Ramos (cell line): ENCODE results near the gene TCAIM.
"Not testable (repeated sequence)": the region's sequence is repeated elsewhere in the genome, so short reads cannot be mapped to it uniquely, and the experiment has no call there.

Experiments
- in situ Hi-C: fragments of 300-500 bp; cut with MboI; formaldehyde crosslinking; loops from one replicate; pipeline ENCODE4 v1.14.3; 2022; ENCODE audit warnings: low sequenced_read_pairs; ENCODE audit not compliant: unreplicated experiment

Gene TCAIM

DNA sequence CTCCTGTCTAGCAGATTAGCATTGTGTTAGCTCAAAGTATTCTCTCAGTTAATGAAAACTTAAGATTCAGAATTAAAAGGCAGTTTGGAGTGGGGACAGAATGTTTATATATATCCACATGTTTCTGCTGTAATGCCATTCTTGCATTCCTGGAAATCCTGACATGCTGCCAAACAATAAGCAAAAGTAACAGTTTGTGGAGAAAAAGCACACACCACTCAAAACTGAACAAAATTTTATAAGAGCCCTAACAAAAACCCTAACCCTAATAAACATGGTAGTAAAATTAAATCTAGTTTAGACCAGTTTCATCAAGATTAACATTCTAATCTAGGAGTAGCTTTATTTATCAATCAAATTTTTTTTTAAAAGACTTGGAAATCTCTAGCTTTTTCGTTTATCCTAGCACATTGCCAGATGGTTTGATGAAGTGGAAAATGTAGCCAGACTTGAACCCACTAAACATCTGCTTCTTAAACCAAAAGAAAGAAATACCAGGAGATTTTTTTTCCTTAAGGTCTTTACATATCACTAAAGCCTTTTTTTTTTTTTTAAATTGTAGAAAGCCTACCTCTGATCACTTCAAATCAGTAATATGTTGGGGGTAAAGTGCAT is 3.7 kb downstream of the TCAIM start:
- in situ Hi-C loops, result no loop called here

DNA sequence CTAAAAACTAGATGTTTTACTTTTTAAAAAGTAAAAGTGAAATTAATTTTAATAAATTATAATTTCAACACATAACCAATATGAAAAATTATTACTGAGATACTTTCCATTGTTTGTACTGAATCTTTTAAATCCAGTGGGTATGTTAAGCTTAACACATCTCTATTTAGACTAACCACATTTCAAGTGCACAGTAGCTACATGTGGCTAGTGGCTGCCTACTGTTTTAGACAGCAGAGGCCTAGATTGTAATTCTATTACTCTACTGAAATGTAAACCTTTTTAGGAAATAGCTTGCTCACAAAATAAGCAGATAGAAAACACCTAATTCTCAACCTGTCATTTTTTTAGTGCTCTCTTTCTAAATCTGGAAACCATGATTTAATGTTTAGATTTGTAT is 4.9 kb downstream of the TCAIM start:
- in situ Hi-C loops, result no loop called here

DNA sequence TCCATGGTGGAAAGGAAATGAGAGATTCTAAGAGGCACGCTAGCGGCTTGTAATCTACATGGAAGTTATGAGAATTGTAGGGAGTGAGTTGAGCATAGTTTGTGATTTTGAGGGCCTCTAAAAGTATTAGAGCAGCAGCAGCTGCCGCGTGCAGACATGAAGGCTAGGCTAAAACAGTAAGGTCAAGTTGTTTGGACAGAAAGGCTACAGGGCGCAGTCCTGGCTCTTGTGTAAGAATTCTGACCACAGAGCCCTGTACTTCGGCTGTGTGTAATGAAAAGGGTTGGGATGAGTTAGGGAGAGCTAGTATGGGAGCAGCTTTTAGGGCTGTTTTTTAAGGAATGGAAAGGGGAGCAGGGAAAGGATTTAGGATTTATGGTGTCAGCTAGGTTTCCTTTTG is 8.0 kb downstream of the TCAIM start:
- in situ Hi-C loops, result not testable (repeated sequence)

DNA sequence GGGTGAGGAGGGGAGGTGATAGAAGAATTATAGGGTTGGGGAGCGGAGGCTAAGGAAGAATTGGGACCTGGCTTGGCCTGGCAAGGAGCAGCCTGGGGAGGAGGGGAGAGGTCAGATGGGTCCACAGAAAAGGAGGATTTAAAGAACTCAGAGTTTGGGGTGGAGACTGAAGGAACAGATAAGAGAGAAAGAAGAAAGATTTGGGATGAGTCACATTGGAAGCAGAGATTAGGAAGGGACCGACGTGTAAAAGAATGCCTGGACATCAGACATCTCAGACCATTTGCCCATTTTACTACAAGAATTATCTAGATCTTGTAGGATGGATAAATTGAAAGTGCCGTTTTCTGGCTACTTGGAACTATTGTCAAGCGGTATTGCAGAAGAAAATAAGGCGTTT is 10.4 kb downstream of the TCAIM start:
- in situ Hi-C loops, result no loop called here

DNA sequence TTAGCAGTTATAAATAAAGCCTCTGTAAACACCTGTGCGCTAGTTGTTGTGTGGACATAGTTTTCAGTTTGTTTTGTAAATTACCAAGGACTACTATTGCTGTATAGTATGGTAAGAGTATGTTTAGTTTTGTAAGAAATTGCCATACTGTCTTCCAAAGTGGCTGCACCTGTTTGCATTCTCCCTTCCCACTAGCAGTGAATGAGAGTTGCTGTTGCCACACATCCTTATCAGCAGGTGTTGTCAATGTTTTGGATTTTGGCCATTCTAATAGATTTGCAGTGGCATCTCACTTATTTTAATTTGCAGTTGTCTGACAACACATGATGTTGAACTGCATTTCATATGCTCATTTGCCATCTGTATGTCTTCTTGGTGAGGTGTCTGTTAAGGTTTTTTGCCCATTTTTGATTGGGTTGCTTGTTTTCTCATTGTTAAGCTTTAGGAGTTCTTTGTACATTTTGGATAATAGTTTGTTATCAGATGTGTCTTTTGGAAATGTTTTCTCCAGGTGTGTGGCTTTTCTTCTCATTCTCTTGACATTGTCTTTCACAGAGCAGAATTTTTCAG is 14.9 kb downstream of the TCAIM start:
- in situ Hi-C loops, result no loop called here

DNA sequence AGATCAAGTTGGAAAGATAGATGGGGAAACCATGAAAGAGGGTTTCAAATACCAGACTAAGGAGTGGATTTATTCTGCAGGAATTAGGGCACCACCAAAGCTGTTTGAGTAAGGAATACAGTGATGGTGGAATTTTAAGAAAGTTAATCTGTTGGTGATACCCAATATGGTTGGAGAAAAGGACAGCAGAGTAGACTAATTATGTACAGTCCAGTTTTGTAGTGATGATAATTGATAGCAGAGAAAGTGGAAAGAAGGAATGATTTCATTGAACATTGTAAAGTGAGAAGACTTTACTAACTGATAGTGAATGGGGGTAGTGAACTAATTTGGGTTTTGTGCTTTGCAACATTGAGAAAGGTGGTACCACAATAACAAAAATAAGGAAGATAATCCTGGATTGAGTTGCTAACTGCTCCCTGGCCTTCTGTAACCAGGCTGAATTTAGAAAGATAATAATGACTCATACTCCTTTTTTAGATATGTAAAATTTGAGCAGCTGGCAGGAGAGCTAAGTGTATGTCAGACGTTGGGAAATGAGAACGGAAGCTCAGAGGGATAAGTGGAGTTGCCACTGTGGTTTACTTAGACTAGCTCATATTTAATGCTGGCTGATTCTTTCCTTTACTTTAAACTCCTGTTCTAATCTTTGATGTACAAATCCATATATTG is 16.9 kb downstream of the TCAIM start:
- in situ Hi-C loops, result no loop called here

DNA sequence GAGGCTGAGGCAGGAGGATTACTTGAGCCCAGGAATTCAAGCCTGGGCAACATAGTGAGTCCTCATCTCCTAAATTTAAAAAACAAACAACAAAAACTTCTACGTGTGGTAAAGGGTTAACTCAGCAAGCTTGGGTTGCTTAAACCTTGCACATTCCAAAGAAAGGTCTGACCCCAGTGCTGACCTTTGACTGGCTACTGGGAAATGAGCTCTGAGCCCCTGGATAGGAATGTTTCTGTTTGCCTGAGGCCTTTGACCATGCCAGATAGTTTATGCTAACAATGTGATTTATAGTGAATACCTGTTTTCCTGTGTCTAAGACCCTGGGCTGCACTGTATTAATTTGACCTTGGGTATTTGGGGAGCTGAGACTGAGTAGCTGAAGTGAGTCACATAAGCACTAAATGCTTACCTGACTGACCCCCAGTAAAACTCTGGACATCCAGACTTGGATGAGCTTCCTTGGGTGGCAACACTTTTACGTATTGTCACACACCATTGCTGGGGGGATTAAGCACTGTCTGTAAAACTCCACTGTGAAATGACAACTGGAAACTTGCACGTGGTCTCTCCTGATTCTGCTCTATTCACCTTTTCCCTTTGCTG is 20.7 kb downstream of the TCAIM start:
- in situ Hi-C loops, result no loop called here

DNA sequence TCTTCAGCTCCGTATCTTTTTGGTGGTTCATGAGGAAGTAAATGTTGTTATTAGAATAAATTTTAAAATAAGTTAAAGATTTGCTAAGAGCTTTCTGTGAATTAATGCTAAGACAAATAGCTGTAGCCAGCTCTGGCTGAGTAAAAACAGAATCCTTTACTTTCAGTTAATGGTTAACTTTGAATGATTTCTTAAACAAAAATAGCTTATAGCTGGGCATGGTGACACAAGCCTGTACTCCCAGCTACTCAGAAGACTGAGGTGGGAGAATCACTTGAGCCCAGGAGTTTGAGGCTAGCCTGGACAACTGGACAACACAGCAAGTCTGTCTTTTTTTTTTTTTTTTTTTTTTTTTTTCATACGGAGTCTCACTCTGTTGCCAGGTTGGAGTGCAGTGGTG is 25.0 kb downstream of the TCAIM start:
- in situ Hi-C loops, result no loop called here

DNA sequence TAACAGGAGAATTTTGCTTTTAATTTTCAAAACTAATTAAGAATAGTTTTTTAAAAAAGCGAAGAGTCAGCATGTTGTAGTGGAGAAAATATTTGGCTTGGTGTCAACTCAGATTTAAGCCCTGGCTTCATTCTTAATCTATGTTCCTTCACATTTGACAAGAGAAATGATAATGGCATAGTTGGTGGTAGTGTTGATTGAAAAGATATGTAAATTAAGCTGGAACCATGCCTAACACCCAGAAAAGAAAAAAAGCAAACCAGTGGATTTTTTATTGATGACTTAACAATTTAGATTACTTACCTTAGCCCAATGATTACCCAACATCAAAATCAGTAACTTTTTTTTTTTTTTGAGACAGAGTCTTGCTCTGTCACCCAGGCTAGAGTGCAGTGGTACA is 27.4 kb downstream of the TCAIM start:
- in situ Hi-C loops, result no loop called here

DNA sequence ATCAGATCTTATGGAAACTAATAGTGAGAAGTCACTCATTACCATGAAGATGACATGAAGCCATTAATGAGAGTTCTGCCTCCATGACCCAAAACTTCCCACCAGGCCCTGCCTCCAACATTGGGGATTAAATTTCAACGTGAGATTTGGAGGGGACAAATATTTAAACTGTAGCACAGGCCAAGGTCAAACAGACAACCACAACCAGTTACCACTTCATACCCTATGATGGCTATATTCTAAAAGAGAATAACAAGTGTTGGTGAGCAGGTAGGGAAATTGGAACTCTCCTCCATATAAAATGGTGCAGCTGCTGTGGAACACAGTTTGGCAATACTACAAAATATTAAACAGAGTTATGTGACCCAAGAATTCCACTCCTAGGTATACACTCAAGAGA is 36.9 kb downstream of the TCAIM start:
- in situ Hi-C loops, result no loop called here

DNA sequence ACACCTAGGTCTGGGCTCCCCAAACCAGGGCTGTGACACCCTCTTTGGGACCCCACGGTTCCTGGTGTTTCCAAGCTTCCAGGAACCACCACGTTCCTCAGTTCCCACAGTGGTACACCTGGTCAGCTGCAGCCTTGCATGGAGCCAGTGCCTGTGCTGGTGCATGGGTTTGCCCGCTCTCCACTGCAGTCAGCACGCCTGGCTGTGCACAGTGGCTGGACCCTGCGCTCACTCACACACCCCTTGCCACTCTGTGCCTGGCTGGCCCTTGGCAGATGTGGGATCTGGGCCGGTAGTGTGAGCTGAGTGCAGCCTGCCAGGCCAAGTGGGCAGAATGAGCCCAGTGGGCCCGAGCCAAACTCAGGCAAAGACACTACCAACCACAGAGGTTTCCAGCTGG is 48.8 kb downstream of the TCAIM start:
- in situ Hi-C loops, result no loop called here

DNA sequence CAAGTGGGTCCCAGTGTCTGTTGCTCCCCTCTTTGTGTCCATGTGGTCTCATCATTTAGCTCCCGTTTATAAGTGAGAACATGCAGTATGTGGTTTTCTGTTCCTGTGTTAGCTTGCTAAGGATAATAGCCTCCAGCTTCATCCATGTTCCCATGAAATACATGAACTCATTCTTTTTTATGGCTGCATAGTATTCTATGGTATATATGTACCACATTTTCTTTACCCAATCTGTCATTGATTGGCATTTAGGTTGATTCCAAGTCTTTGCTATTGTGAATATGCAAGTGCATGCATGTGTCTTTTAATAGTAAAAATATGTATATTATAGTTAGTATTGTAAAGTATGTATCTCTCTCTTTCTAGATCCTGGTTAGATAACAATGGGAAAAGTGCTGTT is 53.9 kb downstream of the TCAIM start:
- in situ Hi-C loops, result no loop called here

DNA sequence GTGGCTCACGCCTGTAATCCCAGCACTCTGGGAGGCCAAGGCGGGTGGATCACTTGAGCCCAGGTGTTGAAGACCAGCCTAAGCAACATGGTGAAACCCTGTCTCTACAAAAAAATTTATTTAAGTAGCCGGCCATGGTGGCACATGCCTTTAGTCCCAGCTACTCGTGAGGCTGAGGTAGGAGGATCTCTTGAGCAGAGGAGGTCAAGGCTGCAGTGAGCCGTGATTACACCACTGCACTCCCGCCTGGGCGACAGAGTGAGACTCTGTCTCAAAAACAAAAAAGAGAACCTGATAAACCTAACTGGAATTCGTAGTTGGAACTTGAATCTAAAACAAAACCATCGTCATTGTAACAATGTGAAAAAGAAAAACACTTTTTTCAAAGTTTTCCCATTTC is 57.1 kb downstream of the TCAIM start:
- in situ Hi-C loops, result no loop called here

DNA sequence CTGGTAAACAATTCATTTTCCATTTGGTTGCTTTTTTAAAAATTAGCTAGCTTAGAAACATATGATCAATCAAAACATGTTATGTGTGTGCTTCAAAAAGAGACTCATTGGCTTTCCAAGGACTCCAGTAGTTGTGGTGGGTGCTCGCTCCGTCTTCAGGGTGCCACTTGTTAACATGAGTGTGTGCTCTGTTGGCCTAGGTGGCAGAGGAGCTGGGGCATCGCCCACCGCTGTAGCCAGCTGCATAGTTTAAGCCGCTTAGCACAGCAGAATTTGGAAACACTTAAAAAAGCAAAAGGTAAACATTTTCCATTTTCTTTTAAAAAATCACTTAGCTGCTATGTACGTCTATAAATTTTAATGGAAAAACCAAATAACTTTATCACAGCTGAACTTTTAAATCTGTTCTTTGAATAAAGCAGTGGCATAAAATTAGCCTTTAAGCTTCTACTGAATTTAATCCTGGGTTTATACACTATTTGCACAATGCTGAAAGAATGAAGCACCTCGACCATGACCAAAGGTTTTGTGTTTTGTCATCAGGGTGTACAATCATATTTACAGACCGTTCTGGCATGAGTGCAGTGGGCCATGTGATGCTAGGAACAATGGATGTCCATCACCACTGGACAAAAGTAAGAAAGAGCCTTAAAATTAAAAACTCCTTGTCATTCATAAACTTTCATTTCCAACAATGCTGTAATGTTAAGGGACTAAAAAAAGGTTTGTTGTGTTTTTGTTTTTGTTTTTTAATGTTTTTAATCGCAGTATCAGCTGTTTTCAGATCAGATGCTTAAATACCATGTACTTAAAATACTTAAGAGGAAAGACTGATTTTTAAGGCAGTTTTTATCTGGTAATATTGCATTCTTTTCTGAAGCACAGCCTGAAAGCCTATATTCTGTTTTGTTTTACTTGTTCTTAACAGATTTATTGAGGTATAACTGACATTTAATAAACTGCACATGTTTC is 57.9 kb downstream of the TCAIM start:
- in situ Hi-C loops, result no loop called here

DNA sequence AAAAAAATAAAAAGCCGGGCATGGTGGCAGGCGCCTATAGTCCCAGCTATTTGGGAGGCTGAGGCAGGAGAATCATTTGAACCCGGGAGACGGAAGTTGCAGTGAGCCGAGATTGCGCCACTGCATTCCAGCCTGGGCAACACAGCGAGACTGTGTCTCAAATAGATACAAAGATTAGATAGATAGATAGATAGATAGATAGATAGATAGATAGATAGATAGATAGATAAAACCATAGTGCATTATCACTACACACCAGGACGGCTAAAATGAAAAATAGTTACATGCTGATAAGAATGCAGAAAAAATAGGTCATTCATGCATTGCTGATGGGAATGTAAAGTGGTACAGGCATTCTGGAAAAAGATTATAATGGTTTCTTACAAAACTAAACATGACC is 59.7 kb downstream of the TCAIM start:
- in situ Hi-C loops, result not testable (repeated sequence)

DNA sequence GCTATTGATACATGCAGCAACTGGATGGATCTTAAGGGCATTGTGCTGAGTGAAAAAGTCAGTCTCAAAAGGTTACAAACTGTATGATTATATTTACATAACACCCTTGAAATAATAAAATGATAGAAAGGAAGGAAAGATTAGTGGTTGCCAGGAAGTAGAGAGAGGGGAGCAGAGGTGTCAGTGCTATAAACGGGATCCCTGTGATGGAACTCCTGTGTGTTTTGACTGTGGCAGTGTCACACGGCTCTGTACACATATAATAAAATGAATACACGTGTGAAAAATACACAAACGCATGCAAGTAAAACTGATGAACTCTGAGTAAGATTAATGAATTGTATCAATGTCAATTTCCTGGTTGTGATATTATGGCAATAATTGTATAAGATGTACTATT is 60.3 kb downstream of the TCAIM start:
- in situ Hi-C loops, result no loop called here

DNA sequence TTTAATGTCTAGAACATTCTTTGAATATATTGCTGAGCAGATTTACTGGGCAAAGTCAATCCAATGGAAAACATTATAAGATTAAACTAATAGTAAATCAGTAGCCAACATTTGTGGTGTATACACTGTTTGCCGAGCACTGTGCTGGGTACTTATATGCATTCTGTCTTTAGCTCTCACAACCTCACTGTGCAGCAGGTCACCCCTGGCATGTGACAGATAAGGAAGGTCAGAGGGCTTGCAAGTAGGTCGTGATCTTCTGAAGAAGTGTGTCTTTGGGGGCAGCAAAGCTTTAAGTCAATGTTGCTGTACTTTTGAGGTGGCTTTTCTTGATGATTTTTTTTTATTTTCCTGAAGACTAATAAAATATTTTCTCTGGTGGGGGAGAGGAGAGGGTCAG is 62.2 kb downstream of the TCAIM start:
- in situ Hi-C loops, result no loop called here

DNA sequence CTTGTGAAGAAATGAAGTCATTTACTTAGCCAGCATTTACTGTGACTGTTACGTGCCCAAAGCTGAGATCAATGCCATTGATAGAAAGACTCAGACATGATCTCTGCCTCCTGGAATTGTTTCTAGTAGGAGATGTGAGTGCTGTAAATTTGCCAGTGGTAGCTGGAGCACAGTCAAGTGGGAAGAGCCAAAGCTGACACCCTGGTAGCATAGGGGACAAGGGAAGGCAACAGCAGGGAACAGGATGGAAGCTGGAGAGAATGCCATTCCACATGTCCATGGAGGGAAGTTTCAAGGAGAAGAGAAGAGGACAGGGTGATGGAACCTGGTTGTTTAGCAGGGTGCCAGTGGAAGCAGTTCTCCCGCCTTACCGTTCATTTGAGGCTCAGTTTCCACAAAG is 64.0 kb downstream of the TCAIM start:
- in situ Hi-C loops, result no loop called here

DNA sequence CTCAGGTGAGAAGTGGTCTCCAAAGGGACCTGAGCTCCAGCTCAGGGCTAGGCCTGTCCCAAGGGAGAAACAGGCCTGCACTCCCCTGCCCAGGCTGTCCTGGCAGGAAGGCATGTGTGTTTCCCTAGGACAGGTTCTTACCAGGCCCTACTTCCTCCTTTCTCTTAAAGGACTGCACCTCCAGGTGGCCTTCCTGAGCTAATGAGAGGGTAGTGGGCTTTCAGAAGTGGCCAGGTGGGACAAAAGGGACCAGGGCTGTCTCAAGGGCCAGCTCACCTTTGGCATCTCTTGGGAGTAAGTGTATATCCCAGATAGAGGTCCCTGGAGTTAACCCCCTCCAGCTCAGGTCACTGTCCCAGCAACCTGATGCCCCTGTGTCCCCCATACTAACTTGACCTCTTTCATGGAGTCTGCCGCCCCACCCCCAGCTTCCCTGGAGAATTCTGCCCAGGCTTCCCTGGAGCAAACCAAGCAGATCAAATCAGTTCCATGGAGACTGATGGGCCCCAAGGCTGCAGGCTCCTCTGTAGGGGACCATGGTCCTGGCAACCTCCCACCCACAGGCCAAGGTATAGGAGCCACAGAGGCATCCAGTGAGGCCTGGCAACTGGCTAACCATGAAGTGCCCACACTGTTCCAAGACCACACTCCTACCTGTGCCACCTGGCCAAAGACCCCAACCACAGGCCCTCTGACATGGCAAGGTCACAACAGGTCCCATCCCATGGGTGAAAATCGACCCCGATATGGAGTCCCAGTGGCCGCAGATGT is 71.3 kb downstream of the TCAIM start:
- in situ Hi-C loops, result no loop called here
